Astrocyte (in vitro differentiated cells and primary cell): ENCODE results near the gene CALML5. TPM values are rescaled to one million over a fixed set of nuclear protein-coding genes. Genes with fewer than 3 reads are reported as not detected.

Source experiments
- DNase-seq: peaks from one replicate; pipeline ENCODE4 v3.0.0-alpha.2; 2010; ENCODE audit warnings: low read depth
- FAIRE-seq: peaks from 2 replicates; lab custom pipeline; 2011; peaks lifted over from hg19 to GRCh38; lab: Jason Lieb, UNC
- H2AFZ ChIP-seq: 2 replicates; pipeline ENCODE4 v1.6.0; 2012; ENCODE audit warnings: low read depth, low read length, inconsistent platforms
- H3K27ac ChIP-seq: 2 replicates; pipeline ENCODE4 v1.5.1; 2011; ENCODE audit warnings: low read depth, low read length, inconsistent platforms
- H3K27me3 ChIP-seq: 2 replicates; pipeline ENCODE4 v1.6.0; 2011; ENCODE audit warnings: low read length, inconsistent platforms; ENCODE audit not compliant: insufficient read depth
- H3K36me3 ChIP-seq: 2 replicates; pipeline ENCODE4 v1.5.1; 2011; ENCODE audit warnings: low read length, inconsistent platforms; ENCODE audit not compliant: insufficient read depth
- H3K4me1 ChIP-seq: 2 replicates; pipeline ENCODE4 v1.5.1; 2011; ENCODE audit warnings: low read length, inconsistent platforms; ENCODE audit not compliant: insufficient read depth
- H3K4me2 ChIP-seq: 2 replicates; pipeline ENCODE4 v1.6.0; 2012; ENCODE audit warnings: low read length, inconsistent platforms
- H3K4me3 ChIP-seq: 2 replicates; pipeline ENCODE4 v1.5.1; 2011; ENCODE audit warnings: low read depth, mild to moderate bottlenecking, low read length, inconsistent platforms; ENCODE audit not compliant: insufficient read depth
- H3K79me2 ChIP-seq: 2 replicates; pipeline ENCODE4 v1.6.0; 2012; ENCODE audit warnings: mild to moderate bottlenecking, low read length, inconsistent platforms; ENCODE audit not compliant: insufficient read depth
- H3K9ac ChIP-seq: 2 replicates; pipeline ENCODE4 v1.6.0; 2012; ENCODE audit warnings: mild to moderate bottlenecking, low read length, inconsistent platforms
- H3K9me3 ChIP-seq: 2 replicates; pipeline ENCODE4 v1.5.1; 2012; ENCODE audit warnings: low read depth, mild to moderate bottlenecking, low read length, inconsistent platforms; ENCODE audit not compliant: insufficient read depth
- H4K20me1 ChIP-seq: 2 replicates; pipeline ENCODE4 v1.6.0; 2012; ENCODE audit warnings: low read length, inconsistent platforms; ENCODE audit not compliant: insufficient read depth
- H3K27ac Mint-ChIP-seq: one replicate; pipeline ENCODE4 v1.8.0; 2021; ENCODE audit warnings: mild to moderate bottlenecking, mixed read lengths; ENCODE audit not compliant: unreplicated experiment
- H3K27me3 Mint-ChIP-seq: one replicate; pipeline ENCODE4 v1.8.0; 2021; ENCODE audit warnings: low read depth, mixed read lengths; ENCODE audit not compliant: unreplicated experiment
- H3K36me3 Mint-ChIP-seq: one replicate; pipeline ENCODE4 v1.8.0; 2021; ENCODE audit warnings: low read depth, mixed read lengths; ENCODE audit not compliant: unreplicated experiment
- H3K4me1 Mint-ChIP-seq: one replicate; pipeline ENCODE4 v1.8.0; 2021; ENCODE audit warnings: low read depth, mixed read lengths; ENCODE audit not compliant: unreplicated experiment
- H3K4me3 Mint-ChIP-seq: one replicate; pipeline ENCODE4 v1.8.0; 2021; ENCODE audit warnings: mild to moderate bottlenecking, moderate library complexity, mixed read lengths; ENCODE audit not compliant: unreplicated experiment
- H3K9me3 Mint-ChIP-seq: one replicate; pipeline ENCODE4 v1.8.0; 2021; ENCODE audit warnings: mild to moderate bottlenecking, mixed read lengths; ENCODE audit not compliant: unreplicated experiment
- CTCF ChIP-seq: IDR thresholded peaks from 2 replicates; pipeline ENCODE4 v1.5.1; 2011; ENCODE audit warnings: low read depth, mild to moderate bottlenecking, inconsistent platforms, low read length, moderate library complexity; ENCODE audit not compliant: insufficient read depth
- EZH2 ChIP-seq: IDR thresholded peaks from 2 replicates; pipeline ENCODE4 v1.6.1; 2012; ENCODE audit warnings: mild to moderate bottlenecking, low read length, inconsistent platforms; ENCODE audit not compliant: insufficient read depth
- total RNA-seq: library from RNA; stranded (reverse); gene quantifications from 2 replicates; pipeline ENCODE4 v1.2.1, GENCODE V29; 2021

Gene CALML5
- total RNA-seq, 1 donor from 2014 or later, result not detected

GRCh38 chr10:5538446-5538845, 39.1 kb upstream of the CALML5 start:
- Histone ChIP-seq H3K4me3 (no peak overlapping the region), H3K4me1 (peaks cover 12% of the 10 kb centered on the region), H3K4me2 (peak overlapping the region; percentile 53), H2AFZ (no peak overlapping the region), H3K9ac (peak overlapping the region; percentile 3), H3K79me2 (no peaks in the 10 kb centered on the region), H3K27ac (no peak overlapping the region), H4K20me1 (no peaks in the 10 kb centered on the region), H3K9me3 (no peaks in the 10 kb centered on the region), H3K36me3 (no peaks in the 10 kb centered on the region), H3K27me3 (no peaks in the 10 kb centered on the region)
- peaks cover 10% of the 10 kb centered on the region for H3K9me3 Mint-ChIP-seq
- peak overlapping the region; percentile 28 for H3K4me3 Mint-ChIP-seq
- H3K4me1 Mint-ChIP-seq, result peaks cover 13% of the 10 kb centered on the region
- no peaks in the 10 kb centered on the region for H3K27me3 Mint-ChIP-seq
- FAIRE-seq (peak; percentile 70), DNase-seq (peak; percentile 75)
- H3K36me3 Mint-ChIP-seq, result peaks cover 1% of the 10 kb centered on the region
- peak overlapping the region; percentile 5 for H3K27ac Mint-ChIP-seq
- TF ChIP-seq EZH2 (no peak), CTCF (no peak)

GRCh38 chr10:5537684-5538083, 38.3 kb upstream of the CALML5 start:
- H3K36me3 ChIP-seq, result no peaks in the 10 kb centered on the region
- no peak for DNase-seq
- FAIRE-seq, result no peak

More at GRCh38 chr10:5537684-5538083, 38.3 kb upstream of the CALML5 start:
- Histone ChIP-seq H3K27me3 (no peaks in the 10 kb centered on the region), H3K4me3 (no peak overlapping the region), H3K9ac (no peak overlapping the region), H3K4me1 (peaks cover 12% of the 10 kb centered on the region), H3K27ac (no peak overlapping the region), H3K79me2 (no peaks in the 10 kb centered on the region), H3K9me3 (no peaks in the 10 kb centered on the region), H4K20me1 (no peaks in the 10 kb centered on the region), H2AFZ (no peak overlapping the region), H3K4me2 (no peak overlapping the region)
- H3K36me3 Mint-ChIP-seq, result peaks cover 1% of the 10 kb centered on the region
- peaks cover 10% of the 10 kb centered on the region for H3K9me3 Mint-ChIP-seq
- TF ChIP-seq EZH2, result no peak
- no peak for TF ChIP-seq CTCF
- H3K4me3 Mint-ChIP-seq, result no peak overlapping the region
- peaks cover 13% of the 10 kb centered on the region for H3K4me1 Mint-ChIP-seq
- peaks cover 3% of the 10 kb centered on the region for H3K27me3 Mint-ChIP-seq
- H3K27ac Mint-ChIP-seq, result peak overlapping the region; percentile 4
